ENCODE data around the gene SPRR2G. TPM values are rescaled to one million over a fixed set of nuclear protein-coding genes. Genes with fewer than 3 reads are reported as not detected.

Gene SPRR2G
- not detected in 2 replicates for total RNA-seq

DNA sequence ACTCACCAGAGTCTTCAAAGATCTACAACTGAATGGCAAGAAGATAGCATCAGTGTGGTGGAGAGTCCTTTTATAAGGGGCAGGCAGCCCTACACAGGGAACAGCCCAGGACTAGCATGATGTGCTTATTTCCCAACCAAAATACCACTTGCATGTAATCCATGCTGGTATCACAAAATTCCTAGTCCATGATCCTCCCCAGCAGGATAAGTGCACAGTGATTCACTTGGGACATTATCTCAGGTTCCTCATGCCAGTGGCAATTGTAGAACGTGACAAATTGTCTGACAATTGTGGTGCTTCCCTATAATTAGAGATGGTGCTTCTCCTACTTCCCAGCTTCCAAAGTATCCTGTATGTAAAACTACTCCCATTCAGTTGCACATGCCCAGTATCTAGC lies at the start of gene SPRR2G:
Gene SPRR2G, minus strand, starts transcription at position 45 of the 400 bp plus-strand sequence. CDS start 780 bp downstream, outside the sequence.

DNA sequence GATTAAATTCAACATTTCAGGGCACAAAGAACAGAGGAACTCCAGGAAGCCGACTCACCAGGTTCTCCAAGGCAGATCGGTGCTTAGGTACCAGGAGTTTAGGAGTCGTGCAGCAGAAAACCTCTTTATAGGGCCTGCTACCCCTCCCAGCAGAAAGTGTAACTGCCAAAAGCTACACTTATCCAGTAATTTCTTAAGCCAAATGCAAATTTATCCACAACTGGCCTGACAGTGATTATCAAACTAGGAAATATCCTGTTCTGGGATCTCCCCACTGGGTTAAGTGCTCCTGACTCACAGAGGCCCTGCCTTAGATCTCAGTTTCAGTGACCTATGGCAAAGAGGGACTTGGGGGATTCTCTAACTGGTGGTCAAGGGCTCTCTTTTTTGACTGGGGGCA lies 37.3 kb downstream of the SPRR2G start, which contains the start of gene SPRR2F:
Gene SPRR2F, minus strand, starts transcription at position 101 of the 400 bp plus-strand sequence. CDS start 783 bp downstream, outside the sequence.

Small RNAs within 50 kb of the gene (small RNA-seq; reads per million reads assigned to genes)
- not detected for gene SPRR2C

Other genes starting within 250 kb of the SPRR2G start
- gene IVL, start 242.3 kb downstream of the SPRR2G start, total RNA-seq, result not detected in 2 replicates
- gene SPRR5, start 203.7 kb downstream of the SPRR2G start, total RNA-seq, result not detected in 2 replicates
- gene SPRR4, start 180.2 kb downstream of the SPRR2G start, total RNA-seq, result not detected in 2 replicates
- gene SPRR1A, start 166.8 kb downstream of the SPRR2G start, total RNA-seq, result not detected in 2 replicates
- not detected in 2 replicates for gene SPRR3, start 149.1 kb downstream of the SPRR2G start, total RNA-seq
- not detected in 2 replicates for gene SPRR1B, start 119.7 kb downstream of the SPRR2G start, total RNA-seq
- not detected in 2 replicates for gene SPRR2D, start 109.8 kb downstream of the SPRR2G start, total RNA-seq
- gene SPRR2A, start 93.4 kb downstream of the SPRR2G start, total RNA-seq, result not detected in 2 replicates
- gene SPRR2B, start 79.3 kb downstream of the SPRR2G start, total RNA-seq, result not detected in 2 replicates
- gene SPRR2E, start 56.4 kb downstream of the SPRR2G start, total RNA-seq, result not detected in 2 replicates
- not detected in 2 replicates for gene SPRR2F, start 37.4 kb downstream of the SPRR2G start, total RNA-seq
- gene LELP1, start 52.5 kb upstream of the SPRR2G start, total RNA-seq, result not detected in 2 replicates
- gene PRR9, start 66.7 kb upstream of the SPRR2G start, total RNA-seq, result not detected in 2 replicates
- not detected in 2 replicates for gene LORICRIN, start 108.8 kb upstream of the SPRR2G start, total RNA-seq
- gene PGLYRP3, start 162.1 kb upstream of the SPRR2G start, total RNA-seq, result not detected in 2 replicates
- gene PGLYRP4, start 198.0 kb upstream of the SPRR2G start, total RNA-seq, result not detected in 2 replicates
- not detected in 2 replicates for gene S100A9, start 207.0 kb upstream of the SPRR2G start, total RNA-seq
- not detected in 2 replicates for gene S100A12, start 224.7 kb upstream of the SPRR2G start, total RNA-seq
- not detected in 2 replicates for gene S100A8, start 240.2 kb upstream of the SPRR2G start, total RNA-seq

All from vein endothelial cell (primary cell).